GM18951 (cell line): ENCODE results near the gene KLKB1.

Experiments used
- POLR2A ChIP-seq: IDR thresholded peaks from 4 replicates; pipeline ENCODE4 v1.6.1; 2011; ENCODE audit warnings: mild to moderate bottlenecking; ENCODE audit not compliant: insufficient read length, insufficient read depth; ENCODE audit errors: extremely low read depth
- in situ Hi-C: fragments of 300-500 bp; cut with MboI; formaldehyde crosslinking; loops from one replicate; pipeline ENCODE4 v1.12.0; 2022; ENCODE audit warnings: low sequenced_read_pairs, mixed read lengths, inconsistent platforms; ENCODE audit not compliant: unreplicated experiment

The KLKB1 gene

GRCh38 chr4:186227221-186227620, at the start of gene KLKB1:
Gene KLKB1 (plus strand): TSS chr4:186227507. CDS start chr4:186228196, 689 bp downstream.
- no peak for TF ChIP-seq POLR2A
- in situ Hi-C loops, result no loop called here

GRCh38 chr4:186188107-186188506, 39.2 kb upstream of the KLKB1 start:
- TF ChIP-seq POLR2A, result no peak
- in situ Hi-C loops, result no loop called here

- in situ Hi-C loops, result no loop called here
Observed at GRCh38 chr4:186189656-186190055, 37.7 kb upstream of the KLKB1 start.

GRCh38 chr4:186190581-186191199, 36.6 kb upstream of the KLKB1 start:
- in situ Hi-C loops, result no loop called here
- no peak for TF ChIP-seq POLR2A

More at GRCh38 chr4:186189656-186190055, 37.7 kb upstream of the KLKB1 start:
- peak; percentile 24 for TF ChIP-seq POLR2A

GRCh38 chr4:186191200-186192065, 35.9 kb upstream of the KLKB1 start, which contains the start of gene CYP4V2:
Gene CYP4V2 (plus strand): TSS chr4:186191567. CDS start chr4:186191824, 257 bp downstream.
- in situ Hi-C loops, result no loop called here
- TF ChIP-seq POLR2A, result peak; percentile 84

GRCh38 chr4:186192066-186192612, 35.2 kb upstream of the KLKB1 start:
- no peak for TF ChIP-seq POLR2A
- in situ Hi-C loops, result no loop called here

GRCh38 chr4:186193851-186194250, 33.5 kb upstream of the KLKB1 start:
- TF ChIP-seq POLR2A, result no peak
- in situ Hi-C loops, result no loop called here

GRCh38 chr4:186196063-186196462, 31.2 kb upstream of the KLKB1 start:
- TF ChIP-seq POLR2A, result no peak
- in situ Hi-C loops, result no loop called here

- no peak for TF ChIP-seq POLR2A
- in situ Hi-C loops, result no loop called here
Observed at GRCh38 chr4:186200516-186200915, 26.8 kb upstream of the KLKB1 start.

GRCh38 chr4:186201010-186201409, 26.3 kb upstream of the KLKB1 start:
- TF ChIP-seq POLR2A, result no peak
- in situ Hi-C loops, result no loop called here

- TF ChIP-seq POLR2A, result no peak
- in situ Hi-C loops, result no loop called here
Observed at GRCh38 chr4:186201535-186202230, 25.6 kb upstream of the KLKB1 start.

- no peak for TF ChIP-seq POLR2A
- in situ Hi-C loops, result no loop called here
Observed at GRCh38 chr4:186202490-186203140, 24.7 kb upstream of the KLKB1 start.
